HG03175 (cell line): ENCODE results near the gene HS3ST3A1.

Experiments used
- ATAC-seq: cut with Tn5 transposase; IDR thresholded peaks from one replicate; pipeline ENCODE4 v1.9.1; 2021; ENCODE audit warnings: mild to moderate bottlenecking, moderate library complexity; ENCODE audit not compliant: unreplicated experiment

Gene HS3ST3A1

GRCh38 chr17:13457783-13458182 lies 143.9 kb downstream of the HS3ST3A1 start:
- no peak for ATAC-seq
